ENCODE results near the gene RIPPLY2. TPM values are rescaled to one million over a fixed set of nuclear protein-coding genes. Genes with fewer than 3 reads are reported as not detected.

RIPPLY2 gene
- total and polyA plus RNA-seq, 2 of the 4 experiments (the other 2 are of a cell fraction): 0.32 TPM; not detected in 1

GRCh38 chr6:83893024-83893423 lies 39.9 kb downstream of the RIPPLY2 start:
- WGBS, 2 experiments (ENCODE audit: extremely low coverage in 2 of 2, insufficient read length in 1 of 2): no CpG with 5 or more reads among the region's 1 CpG
- H3K4ac ChIP-seq (ENCODE audit: low read depth, low read length): no peak overlapping the region
- dilution Hi-C loops (cut with HindIII; ENCODE audit: low sequenced_read_pairs, unreplicated experiment): no loop called here
- no peak overlapping the region for H3K23ac ChIP-seq (ENCODE audit: low read depth, low read length)
- no peak overlapping the region for H3K4me2 ChIP-seq (ENCODE audit: low read depth, low read length)
- H3K9me1 ChIP-seq (ENCODE audit: insufficient read depth, low read length): no peaks in the 10 kb centered on the region
- no peaks in the 10 kb centered on the region for H3K9me3 ChIP-seq (ENCODE audit: control insufficient read depth, insufficient read depth, low read length)
- intact Hi-C loops (cut with micrococcal nuclease): no loop called here
- ChIA-PET POLR2A (ENCODE audit: unreplicated experiment) (no interaction called here), CTCF (no interaction called here)
- H2BK20ac ChIP-seq (ENCODE audit: low read depth, low read length): no peak overlapping the region
- H4K5ac ChIP-seq (ENCODE audit: low read depth, low read length): no peak overlapping the region
- H3K27me3 ChIP-seq (ENCODE audit: control insufficient read depth, insufficient read depth, low read length): no peaks in the 10 kb centered on the region
- no peak for DNase-seq
- in situ Hi-C loops (cut with MboI; ENCODE audit: low sequenced_read_pairs): loop anchor here (5.0 to 25.0 kb wide), 2 partner anchors 329 to 1419 kb away; no protein-coding TSS in a partner anchor
- H3K79me1 ChIP-seq (ENCODE audit: low read depth in 1 of 2, low read length in 2 of 2): peaks cover 7 to 8% of the 10 kb centered on the region in 2 experiments; a peak in 3 of 4 replicates
- no peak overlapping the region for H3K4me3 ChIP-seq (ENCODE audit: insufficient read depth, low read depth, low read length)
- H2BK120ac ChIP-seq (ENCODE audit: low read depth, low read length): no peak overlapping the region
- no peak overlapping the region for H4K8ac ChIP-seq (ENCODE audit: low read depth in 2 of 2, low read length in 2 of 2)
- no peaks in the 10 kb centered on the region for H3K36me3 ChIP-seq (ENCODE audit: control insufficient read depth, insufficient read depth, low read length)
- no peak overlapping the region for H4K91ac ChIP-seq (ENCODE audit: insufficient read depth, low read depth, low read length)
- H3K56ac ChIP-seq (ENCODE audit: extremely low read depth, insufficient read depth, low read length): no peak overlapping the region
- TF ChIP-seq MAZ (IDR thresholded peaks at IDR 0.05; ENCODE audit: borderline replicate concordance, low read depth, low read length) (no peak), FOS (IDR thresholded peaks at IDR 0.05; ENCODE audit: low read depth, low read length) (no peak), NFE2L2 (IDR thresholded peaks at IDR 0.05; ENCODE audit: low read depth, low read length) (no peak), MAFK (IDR thresholded peaks at IDR 0.05; ENCODE audit: low read depth, low read length) (no peak), CHD1 (IDR thresholded peaks at IDR 0.05; ENCODE audit: low read depth, low read length) (no peak), BHLHE40 (IDR thresholded peaks at IDR 0.05; ENCODE audit: low read depth, low read length) (no peak), RFX5 (IDR thresholded peaks at IDR 0.05; ENCODE audit: low read depth, low read length) (no peak), RAD21 (IDR thresholded peaks at IDR 0.05; ENCODE audit: low read length) (no peak), POLR2A (IDR thresholded peaks at IDR 0.05; ENCODE audit: low read depth, low read length) (no peak), RCOR1 (IDR thresholded peaks at IDR 0.05; ENCODE audit: insufficient replicate concordance, low read length) (no peak), MXI1 (IDR thresholded peaks at IDR 0.05; ENCODE audit: borderline replicate concordance, low read depth, low read length) (no peak), CEBPB (IDR thresholded peaks at IDR 0.05; ENCODE audit: low read depth, low read length) (no peak), USF2 (IDR thresholded peaks at IDR 0.05; ENCODE audit: low read depth, low read length) (no peak), SMC3 (IDR thresholded peaks at IDR 0.05; ENCODE audit: low read depth, low read length) (no peak), CTCF (conservative IDR thresholded peaks at IDR 0.05; ENCODE audit: low read depth, low read length) (no peak), ELK1 (IDR thresholded peaks at IDR 0.05; ENCODE audit: borderline replicate concordance, low read depth, low read length) (no peak)
- H3K14ac ChIP-seq (replicated peaks; ENCODE audit: low read depth, low read length): no peak overlapping the region
- no peak overlapping the region for H3K27ac ChIP-seq (ENCODE audit: insufficient read depth, low read length)
- H2AK9ac ChIP-seq (replicated peaks; ENCODE audit: low read depth, low read length, poor library complexity): no peak overlapping the region
- H4K20me1 ChIP-seq (ENCODE audit: insufficient read depth, low read length): no peaks in the 10 kb centered on the region; the same call in 1 of the 2 replicates
- BruUV-seq (replicated peaks): no TSS peak
- no peak for ATAC-seq (ENCODE audit: low read depth)
- H2BK5ac ChIP-seq (ENCODE audit: low read depth, low read length, poor library complexity, severe bottlenecking): no peak overlapping the region
- H3K4me1 ChIP-seq (ENCODE audit: control insufficient read depth, insufficient read depth, low read length): no peaks in the 10 kb centered on the region
- H2AK5ac ChIP-seq (ENCODE audit: low read depth, low read length): no peak overlapping the region
- H3K18ac ChIP-seq (ENCODE audit: low read depth, low read length): no peak overlapping the region
- H2BK15ac ChIP-seq (ENCODE audit: low read depth, low read length): no peak overlapping the region
- H2AFZ ChIP-seq (replicated peaks; ENCODE audit: low read length, poor library complexity): no peak overlapping the region
- H3K9ac ChIP-seq (ENCODE audit: low read depth, low read length): no peak overlapping the region
